Superior temporal gyrus (tissue), 1 donor: ENCODE results near the gene RREB1.
"Not testable (repeated sequence)": the region's sequence is repeated elsewhere in the genome, so short reads cannot be mapped to it uniquely, and the experiment has no call there.

Experiments used
- DNase-seq: peaks from one replicate; pipeline ENCODE4 v3.0.0-alpha.2; 2016; ENCODE audit errors: extremely low spot score

The RREB1 gene

GRCh38 chr6:7144872-7145584 is 37.3 kb downstream of the RREB1 start:
- DNase-seq, result no peak

GRCh38 chr6:7145585-7145884 is 37.8 kb downstream of the RREB1 start:
- no peak for DNase-seq

- no peak for DNase-seq
Measured at GRCh38 chr6:7145885-7146828, 38.4 kb downstream of the RREB1 start.

GRCh38 chr6:7147051-7147671 is 39.4 kb downstream of the RREB1 start:
- no peak for DNase-seq

GRCh38 chr6:7148100-7148822 is 40.5 kb downstream of the RREB1 start:
- no peak for DNase-seq

- no peak for DNase-seq
Measured at GRCh38 chr6:7150381-7151064, 42.8 kb downstream of the RREB1 start.

- no peak for DNase-seq
Measured at GRCh38 chr6:7151381-7151780, 43.6 kb downstream of the RREB1 start.

GRCh38 chr6:7152462-7152861 is 44.7 kb downstream of the RREB1 start:
- no peak for DNase-seq

GRCh38 chr6:7153789-7154188 is 46.0 kb downstream of the RREB1 start:
- no peak for DNase-seq

GRCh38 chr6:7154341-7155139 is 46.8 kb downstream of the RREB1 start:
- DNase-seq, result no peak

GRCh38 chr6:7155871-7156579 is 48.3 kb downstream of the RREB1 start:
- DNase-seq, result no peak

- no peak for DNase-seq
Measured at GRCh38 chr6:7156643-7157278, 49.0 kb downstream of the RREB1 start.

- DNase-seq, result not testable (repeated sequence)
Measured at GRCh38 chr6:7157307-7157706, 49.5 kb downstream of the RREB1 start.

GRCh38 chr6:7157752-7158616 is 50.2 kb downstream of the RREB1 start:
- no peak for DNase-seq

- DNase-seq, result no peak
Measured at GRCh38 chr6:7159790-7160525, 52.2 kb downstream of the RREB1 start.

- no peak for DNase-seq
Measured at GRCh38 chr6:7161253-7161623, 53.5 kb downstream of the RREB1 start.

GRCh38 chr6:7161845-7162244 is 54.1 kb downstream of the RREB1 start:
- DNase-seq, result no peak

- no peak for DNase-seq
Measured at GRCh38 chr6:7163661-7164071, 55.9 kb downstream of the RREB1 start.
